Smooth muscle cell (in vitro differentiated cells): ENCODE data around the gene PADI4. TPM values are rescaled to one million over a fixed set of nuclear protein-coding genes. Genes with fewer than 3 reads are reported as not detected.
A peak's percentile ranks its signal among the peaks of the same experiment; 100 is the strongest.
"Not testable (repeated sequence)": the region's sequence is repeated elsewhere in the genome, so short reads cannot be mapped to it uniquely, and the experiment has no call there.

Experiments
- DNase-seq: peaks from one replicate; lab custom pipeline; 2025; ENCODE audit not compliant: unreplicated experiment; lab: John Stamatoyannopoulos, UW
- H2AFZ ChIP-seq: fragments of 200-600 bp; sonication (generic); 2 replicates; pipeline ENCODE4 v1.6.0; 2016; ENCODE audit warnings: antibody characterized with exemption, low read depth, mild to moderate bottlenecking
- H3F3A ChIP-seq: fragments of 200-600 bp; sonication (generic); 2 replicates; pipeline ENCODE4 v1.6.0; 2017; ENCODE audit warnings: antibody characterized with exemption, low read depth
- H3K27ac ChIP-seq: fragments of 200-600 bp; sonication (generic); 2 replicates; pipeline ENCODE4 v1.5.1; 2016; ENCODE audit warnings: low read depth, mild to moderate bottlenecking
- H3K27me3 ChIP-seq: fragments of 200-600 bp; sonication (generic); 2 replicates; pipeline ENCODE4 v1.6.1; 2016; ENCODE audit warnings: low read depth, mild to moderate bottlenecking
- H3K36me3 ChIP-seq: fragments of 200-600 bp; sonication (generic); 2 replicates; pipeline ENCODE4 v1.5.1; 2016; ENCODE audit warnings: low read depth
- H3K4me1 ChIP-seq: fragments of 200-600 bp; sonication (generic); 2 replicates; pipeline ENCODE4 v1.5.1; 2016; ENCODE audit warnings: low read depth
- H3K4me2 ChIP-seq: fragments of 200-600 bp; sonication (generic); 2 replicates; pipeline ENCODE4 v1.6.0; 2016; ENCODE audit warnings: mild to moderate bottlenecking
- H3K4me3 ChIP-seq: fragments of 200-600 bp; sonication (generic); 2 replicates; pipeline ENCODE4 v1.5.1; 2016; ENCODE audit warnings: mild to moderate bottlenecking
- H3K79me2 ChIP-seq: fragments of 200-600 bp; sonication (generic); 2 replicates; pipeline ENCODE4 v1.6.0; 2016; ENCODE audit warnings: low read depth, mild to moderate bottlenecking
- H3K9ac ChIP-seq: fragments of 200-600 bp; sonication (generic); 2 replicates; pipeline ENCODE4 v1.6.0; 2016; ENCODE audit warnings: low read depth
- H3K9me3 ChIP-seq: fragments of 200-600 bp; sonication (generic); replicated peaks from 2 replicates; pipeline ENCODE4 v1.5.1; 2016; ENCODE audit warnings: low read depth
- H4K20me1 ChIP-seq: fragments of 200-600 bp; sonication (generic); 2 replicates; pipeline ENCODE4 v1.6.0; 2016; ENCODE audit warnings: low read depth
- CTCF ChIP-seq: fragments of 200-600 bp; sonication (generic); IDR thresholded peaks from 2 replicates; pipeline ENCODE4 v1.5.1; 2017; ENCODE audit warnings: borderline replicate concordance, mild to moderate bottlenecking, antibody characterized with exemption; ENCODE audit not compliant: insufficient read depth, poor library complexity, severe bottlenecking
- WGBS: methylation state at CpG from one replicate; pipeline ENCODE4 v1.1.7; 2016; ENCODE audit warnings: low lambda C conversion rate; 5-methylcytosine and 5-hydroxymethylcytosine counted together
- polyA plus RNA-seq: library from polyadenylated mRNA; unstranded; fragments of >200 nt; fragmentation: Nextera tagmentation; extraction: Ambion mirVana; gene quantifications from 2 replicates; pipeline ENCODE4 v1.2.1, GENCODE V29; 2016
- total RNA-seq: library from RNA; depleted of rRNA; stranded (reverse); fragments of >200 nt; gene quantifications from 2 replicates; pipeline ENCODE4 v1.2.3, GENCODE V29; 2014

The PADI4 gene
- total and polyA plus RNA-seq, 2 experiments from 2014 or later = not detected

- peak; percentile 74 for TF ChIP-seq CTCF
- no peaks in the 10 kb centered on the region for H3K4me1 ChIP-seq
- no peaks in the 10 kb centered on the region for H3K27me3 ChIP-seq
- H4K20me1 ChIP-seq = peaks cover 34% of the 10 kb centered on the region
- H2AFZ ChIP-seq = no peak overlapping the region
- 69% methylated on average over 15 of the region's 15 CpGs for WGBS
- H3K9ac ChIP-seq = no peak overlapping the region
- H3K36me3 ChIP-seq = no peaks in the 10 kb centered on the region
- no peaks in the 10 kb centered on the region for H3F3A ChIP-seq
- DNase-seq = peak; percentile 20
- no peaks in the 10 kb centered on the region for H3K9me3 ChIP-seq
- no peak overlapping the region for H3K4me2 ChIP-seq
- H3K4me3 ChIP-seq = no peak overlapping the region
- H3K79me2 ChIP-seq = no peaks in the 10 kb centered on the region
- H3K27ac ChIP-seq = no peak overlapping the region
Observed at GRCh38 chr1:17405898-17406759, 98.1 kb downstream of the PADI4 start.

- H3K9ac ChIP-seq, H3K4me2 ChIP-seq, H3F3A ChIP-seq, DNase-seq, H3K36me3 ChIP-seq, H2AFZ ChIP-seq, H3K4me1 ChIP-seq, H3K9me3 ChIP-seq, H3K79me2 ChIP-seq, H3K4me3 ChIP-seq, H3K27me3 ChIP-seq, H3K27ac ChIP-seq: not testable (repeated sequence)
- WGBS = 92% methylated on average over 16 of the region's 16 CpGs
- peaks cover 42% of the 10 kb centered on the region for H4K20me1 ChIP-seq
Observed at GRCh38 chr1:17406760-17407475, 98.9 kb downstream of the PADI4 start.

GRCh38 chr1:17407786-17408514 lies 100.0 kb downstream of the PADI4 start:
- 97% methylated on average over 30 of the region's 30 CpGs for WGBS
- H3K79me2 ChIP-seq, H3K9ac ChIP-seq, H2AFZ ChIP-seq, H3K36me3 ChIP-seq, H3K27ac ChIP-seq, H3F3A ChIP-seq, H3K9me3 ChIP-seq, H3K4me3 ChIP-seq, H3K4me1 ChIP-seq, H3K27me3 ChIP-seq, DNase-seq, H3K4me2 ChIP-seq: not testable (repeated sequence)
- H4K20me1 ChIP-seq = peaks cover 52% of the 10 kb centered on the region

- no peak for DNase-seq
- Histone ChIP-seq H4K20me1 (peaks cover 65% of the 10 kb centered on the region), H3K36me3 (no peaks in the 10 kb centered on the region), H3K4me1 (no peaks in the 10 kb centered on the region), H3K27ac (no peak overlapping the region), H3K9me3 (no peaks in the 10 kb centered on the region), H2AFZ (no peak overlapping the region), H3K4me3 (no peak overlapping the region), H3K4me2 (no peak overlapping the region), H3K79me2 (no peaks in the 10 kb centered on the region), H3K27me3 (no peaks in the 10 kb centered on the region), H3K9ac (no peak overlapping the region), H3F3A (no peaks in the 10 kb centered on the region)
- 97% methylated on average over 10 of the region's 10 CpGs for WGBS
- no peak for TF ChIP-seq CTCF
Observed at GRCh38 chr1:17409391-17409811, 101.4 kb downstream of the PADI4 start.
